Naive thymus-derived CD8-positive, alpha-beta T cell (primary cell): ENCODE results near the gene LRMDA. TPM values are rescaled to one million over a fixed set of nuclear protein-coding genes. Genes with fewer than 3 reads are reported as not detected.
"Not testable (repeated sequence)": the region's sequence is repeated elsewhere in the genome, so short reads cannot be mapped to it uniquely, and the experiment has no call there.

Experiments used
- ATAC-seq, 2 donors: fragments of 150-1000 bp; cut with Tn5 transposase in 1 of 2; sonication (Bioruptor Pico), chemical (Tn5 transposase) in 1 of 2; 1 replicate in 1 of 2; 2 replicates in 1 of 2; pipeline ENCODE4 v1.10.0; 2021; ENCODE audit warnings: mild to moderate bottlenecking in 2 of 2, moderate library complexity in 2 of 2
- POLR2A ChIA-PET: fragments of 350-600 bp; sonication (Branson Sonifier 250); formaldehyde crosslinking; loops from one replicate; lab custom pipeline; 2021; ENCODE audit warnings: antibody characterized with exemption; lab: Charles Lee
- DNase-seq, 10 donors: peaks; one replicate each; pipeline versions ENCODE4 v3.0.0 to v3.0.0-alpha.2; 2020 to 2022
- H3K27ac Mint-ChIP-seq, 10 donors: one replicate each; pipeline ENCODE4 v1.8.0; 2020 to 2022; ENCODE audit warnings: mild to moderate bottlenecking in 10 of 10, mixed read lengths in 10 of 10, moderate library complexity in 4 of 10, inconsistent platforms in 1 of 10
- H3K27me3 Mint-ChIP-seq, 5 donors: one replicate each; pipeline ENCODE4 v1.8.0; 2021 to 2022; ENCODE audit warnings: mixed read lengths in 5 of 5
- H3K36me3 Mint-ChIP-seq, 3 donors: one replicate each; pipeline ENCODE4 v1.8.0; 2020 to 2022; ENCODE audit warnings: mixed read lengths in 3 of 3, mild to moderate bottlenecking in 2 of 3, inconsistent platforms in 1 of 3
- H3K4me1 Mint-ChIP-seq, 4 donors: one replicate each; pipeline ENCODE4 v1.8.0; 2021 to 2022; ENCODE audit warnings: mixed read lengths in 4 of 4
- H3K4me3 Mint-ChIP-seq, 10 donors: one replicate each; pipeline ENCODE4 v1.8.0; 2020 to 2022; ENCODE audit warnings: mild to moderate bottlenecking in 10 of 10, mixed read lengths in 10 of 10, moderate library complexity in 6 of 10, inconsistent platforms in 1 of 10
- H3K9me3 Mint-ChIP-seq, 9 donors: one replicate each; pipeline ENCODE4 v1.8.0; 2020 to 2022; ENCODE audit warnings: mixed read lengths in 9 of 9, mild to moderate bottlenecking in 3 of 9, inconsistent platforms in 1 of 9, moderate library complexity in 1 of 9
- polyA plus RNA-seq, 3 donors: library from polyadenylated mRNA; unstranded; fragments of 300-500 nt; fragmentation: Illumina TruSeq; gene quantifications; one replicate each; pipeline ENCODE4 v1.2.3, GENCODE V29; 2021
- total RNA-seq, 8 experiments: library from RNA in 2 of 8; stranded (reverse) in 2 of 8; gene quantifications; one replicate each; pipeline ENCODE4 v1.2.3 and lab custom pipeline; 2021 to 2026

LRMDA gene
- total and polyA plus RNA-seq, 5 experiments from 2014 or later, result not detected

GRCh38 chr10:76126607-76127527, 695.4 kb downstream of the LRMDA start:
- Mint-ChIP-seq H3K4me3 (no peak overlapping the region), H3K27ac (no peak overlapping the region), H3K27me3 (peaks cover 0 to 5% (median 0%) of the 10 kb centered on the region in 5 donors), H3K9me3 (peaks cover 0 to 3% (median 0%) of the 10 kb centered on the region in 9 donors), H3K36me3 (no peaks in the 10 kb centered on the region), H3K4me1 (no peaks in the 10 kb centered on the region)
- POLR2A ChIA-PET, result no interaction called here
- no peak for DNase-seq
- no peak for ATAC-seq

- peaks cover 0 to 3% (median 0%) of the 10 kb centered on the region in 9 donors for H3K9me3 Mint-ChIP-seq
- H3K36me3 Mint-ChIP-seq, result no peaks in the 10 kb centered on the region
- no peak overlapping the region for H3K27ac Mint-ChIP-seq
- no peak overlapping the region for H3K4me3 Mint-ChIP-seq
- no peaks in the 10 kb centered on the region for H3K4me1 Mint-ChIP-seq
- H3K27me3 Mint-ChIP-seq, result peaks cover 0 to 5% (median 0%) of the 10 kb centered on the region in 5 donors
- POLR2A ChIA-PET, result no interaction called here
- ATAC-seq (no peak), DNase-seq (no peak)
Observed at GRCh38 chr10:76127984-76128589, 696.7 kb downstream of the LRMDA start.

GRCh38 chr10:76129213-76129612, 697.8 kb downstream of the LRMDA start:
- Mint-ChIP-seq H3K9me3 (peaks cover 0 to 3% (median 0%) of the 10 kb centered on the region in 9 donors), H3K27ac (no peak overlapping the region), H3K27me3 (peaks cover 0 to 5% (median 0%) of the 10 kb centered on the region in 5 donors), H3K36me3 (no peaks in the 10 kb centered on the region), H3K4me1 (no peaks in the 10 kb centered on the region), H3K4me3 (no peak overlapping the region)
- DNase-seq (peak in 1 of 10 donors; percentile 50), ATAC-seq (no peak)
- POLR2A ChIA-PET, result no interaction called here

DNA sequence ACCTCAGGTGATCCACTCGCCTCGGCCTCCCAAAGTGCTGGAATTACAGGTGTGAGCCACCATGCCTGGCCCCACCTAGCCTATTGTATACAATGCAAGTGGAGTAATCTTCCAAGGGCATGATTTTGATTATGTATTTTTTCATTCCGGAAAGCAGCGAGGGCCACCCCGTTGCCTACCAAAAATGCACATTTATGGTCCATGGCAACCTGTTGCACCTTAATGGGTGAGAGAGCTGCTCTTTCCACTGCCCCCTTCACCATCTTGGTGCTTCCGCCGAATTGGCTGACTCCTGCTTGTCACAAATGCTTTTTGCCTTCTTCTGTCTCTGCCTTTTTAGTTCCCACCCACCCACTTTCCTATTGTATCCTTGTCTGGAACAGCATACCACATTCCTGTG, 699.5 kb downstream of the LRMDA start:
- no peak for ATAC-seq
- no peak for DNase-seq
- Mint-ChIP-seq H3K27me3 (peaks cover 0 to 4% (median 0%) of the 10 kb centered on the region in 5 donors), H3K9me3 (peaks cover 0 to 3% (median 0%) of the 10 kb centered on the region in 9 donors), H3K36me3 (no peaks in the 10 kb centered on the region), H3K4me3 (no peak overlapping the region), H3K4me1 (no peaks in the 10 kb centered on the region), H3K27ac (no peak overlapping the region)
- POLR2A ChIA-PET, result no interaction called here

- POLR2A ChIA-PET, result no interaction called here
- Mint-ChIP-seq H3K9me3 (no peaks in the 10 kb centered on the region), H3K36me3 (no peaks in the 10 kb centered on the region), H3K27ac (no peak overlapping the region), H3K4me3 (no peak overlapping the region), H3K4me1 (no peaks in the 10 kb centered on the region), H3K27me3 (peaks cover 0 to 5% (median 0%) of the 10 kb centered on the region in 5 donors)
- ATAC-seq (no peak), DNase-seq (no peak)
Observed at GRCh38 chr10:76133597-76134255, 702.3 kb downstream of the LRMDA start.

GRCh38 chr10:76136961-76137360, 705.5 kb downstream of the LRMDA start:
- Mint-ChIP-seq H3K27me3 (peaks cover 0 to 2% (median 0%) of the 10 kb centered on the region in 5 donors), H3K36me3 (no peaks in the 10 kb centered on the region), H3K4me3 (no peak overlapping the region), H3K9me3 (no peaks in the 10 kb centered on the region), H3K4me1 (no peaks in the 10 kb centered on the region), H3K27ac (no peak overlapping the region)
- ATAC-seq (no peak), DNase-seq (no peak)
- POLR2A ChIA-PET, result no interaction called here

DNA sequence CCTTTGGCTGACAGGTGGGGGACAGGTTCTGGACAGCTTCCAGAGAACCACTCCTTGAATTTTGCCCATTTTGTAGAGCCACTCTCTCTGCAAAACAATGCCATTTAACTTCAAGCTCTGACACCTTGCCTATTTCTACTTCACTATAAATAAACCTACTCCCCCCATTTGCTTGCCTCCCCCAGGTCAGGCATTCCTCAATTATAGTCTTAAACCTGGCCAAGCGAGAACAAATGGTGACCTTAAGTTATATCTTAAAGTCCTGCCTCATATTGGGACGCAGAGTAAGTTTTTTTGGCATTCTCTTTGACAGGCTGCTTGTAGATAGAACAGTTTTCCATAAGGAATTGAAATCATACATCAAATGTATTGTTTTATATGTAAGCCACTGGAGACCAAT, 706.9 kb downstream of the LRMDA start:
- DNase-seq (no peak), ATAC-seq (no peak)
- POLR2A ChIA-PET, result interaction anchor here (0.7 kb wide), 1 partner anchor 35 kb away, joined by 4 read pairs; no protein-coding TSS in a partner anchor
- no peak overlapping the region for H3K4me3 Mint-ChIP-seq
- no peak overlapping the region for H3K27ac Mint-ChIP-seq
- H3K36me3 Mint-ChIP-seq, result no peaks in the 10 kb centered on the region
- H3K9me3 Mint-ChIP-seq, result no peaks in the 10 kb centered on the region
- H3K27me3 Mint-ChIP-seq, result peaks cover 0 to 2% (median 0%) of the 10 kb centered on the region in 5 donors
- no peaks in the 10 kb centered on the region for H3K4me1 Mint-ChIP-seq

DNA sequence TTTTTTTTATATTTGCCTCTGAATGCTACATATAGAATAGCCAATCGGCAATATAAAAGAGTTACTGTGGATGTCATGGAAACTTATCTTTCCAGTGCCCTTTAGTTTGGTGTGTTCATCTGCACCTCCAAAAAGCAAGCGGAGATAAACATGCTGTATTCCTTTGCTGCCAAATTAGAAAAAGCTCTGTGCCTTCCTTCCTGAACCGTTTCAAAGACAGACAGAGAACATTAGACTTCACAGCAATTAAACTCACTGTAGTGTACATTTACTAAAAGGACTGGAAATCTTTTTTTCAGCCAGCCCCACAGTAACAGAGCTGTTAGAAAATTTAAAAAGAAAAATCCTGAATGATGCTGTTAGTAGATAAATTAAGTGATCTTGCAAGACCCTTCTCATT, 707.5 kb downstream of the LRMDA start:
- peak in 1 of 2 donors; percentile 35 for ATAC-seq

GRCh38 chr10:76139431-76139830, 708.0 kb downstream of the LRMDA start:
- ATAC-seq (peak; percentile 71 to 79), DNase-seq (peak in 2 of 10 donors; percentile 5 to 9)
- POLR2A ChIA-PET, result no interaction called here
- H3K4me1 Mint-ChIP-seq, result no peaks in the 10 kb centered on the region
- H3K27me3 Mint-ChIP-seq, result peaks cover 0 to 2% (median 0%) of the 10 kb centered on the region in 5 donors
- no peak overlapping the region for H3K4me3 Mint-ChIP-seq
- no peaks in the 10 kb centered on the region for H3K36me3 Mint-ChIP-seq
- peak overlapping the region in 7 of 10 donors; percentile 6 to 85 (median 63) for H3K27ac Mint-ChIP-seq
- no peaks in the 10 kb centered on the region for H3K9me3 Mint-ChIP-seq

More for the DNA sequence above, 707.5 kb downstream of the LRMDA start:
- Mint-ChIP-seq H3K27me3 (peaks cover 0 to 2% (median 0%) of the 10 kb centered on the region in 5 donors), H3K4me1 (no peaks in the 10 kb centered on the region), H3K4me3 (no peak overlapping the region), H3K27ac (peak overlapping the region in 2 of 10 donors; percentile 23 to 63), H3K9me3 (no peaks in the 10 kb centered on the region), H3K36me3 (no peaks in the 10 kb centered on the region)
- no peak for DNase-seq
- POLR2A ChIA-PET, result no interaction called here

GRCh38 chr10:76141376-76141775, 710.0 kb downstream of the LRMDA start:
- Mint-ChIP-seq H3K27me3 (peaks cover 0 to 2% (median 0%) of the 10 kb centered on the region in 5 donors), H3K4me3 (no peak overlapping the region), H3K4me1 (no peaks in the 10 kb centered on the region), H3K9me3 (peaks cover 0 to 5% (median 0%) of the 10 kb centered on the region in 9 donors), H3K27ac (no peak overlapping the region), H3K36me3 (no peaks in the 10 kb centered on the region)
- ATAC-seq (no peak), DNase-seq (no peak)
- POLR2A ChIA-PET, result no interaction called here

GRCh38 chr10:76148217-76148616, 716.8 kb downstream of the LRMDA start:
- ATAC-seq, POLR2A ChIA-PET, DNase-seq, H3K27me3 Mint-ChIP-seq, H3K4me3 Mint-ChIP-seq, H3K4me1 Mint-ChIP-seq, H3K27ac Mint-ChIP-seq: not testable (repeated sequence)
- Mint-ChIP-seq H3K9me3 (peaks cover 0 to 18% (median 10%) of the 10 kb centered on the region in 9 donors), H3K36me3 (peaks cover 0 to 12% (median 2%) of the 10 kb centered on the region in 3 donors)

DNA sequence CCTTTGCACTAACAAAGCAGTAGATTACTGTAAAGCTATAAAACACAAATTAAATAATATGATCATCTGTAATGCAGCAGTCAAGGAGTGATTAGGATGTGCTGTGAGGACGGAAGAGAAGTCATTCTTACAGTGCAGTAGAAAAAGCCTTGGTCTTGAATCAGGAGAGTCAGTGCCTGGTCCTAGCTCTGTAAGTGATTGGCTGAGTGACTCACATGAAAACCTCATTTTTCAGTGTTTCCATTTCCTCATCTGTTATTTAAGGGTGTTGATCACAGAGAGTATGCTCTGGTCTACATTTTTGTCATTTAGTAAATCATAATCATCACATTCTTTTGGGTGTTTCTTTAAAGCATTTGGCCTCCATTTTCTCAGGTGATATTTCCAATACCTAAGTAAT, 717.8 kb downstream of the LRMDA start:
- no peak for ATAC-seq
- peaks cover 0 to 12% (median 2%) of the 10 kb centered on the region in 3 donors for H3K36me3 Mint-ChIP-seq

More for the DNA sequence above, 717.8 kb downstream of the LRMDA start:
- H3K27ac Mint-ChIP-seq, result no peak overlapping the region
- peaks cover 0 to 23% (median 13%) of the 10 kb centered on the region in 9 donors for H3K9me3 Mint-ChIP-seq
- no peak for DNase-seq
- peaks cover 0 to 2% (median 0%) of the 10 kb centered on the region in 5 donors for H3K27me3 Mint-ChIP-seq
- POLR2A ChIA-PET, result no interaction called here
- H3K4me1 Mint-ChIP-seq, result no peaks in the 10 kb centered on the region
- no peak overlapping the region for H3K4me3 Mint-ChIP-seq
